HL-60 (cell line): ENCODE measurements around the gene GNLY.
A peak's percentile ranks its signal among the peaks of the same experiment; 100 is the strongest.

ENCODE experiments used
- DNase-seq, 2 experiments: peaks; one replicate each; pipeline ENCODE4 v3.0.0-alpha.2; 2010 to 2020; ENCODE audit warnings: low read depth in 1 of 2, low spot score in 1 of 2
- H3K27ac ChIP-seq: fragments of 250-450 bp; sonication (Bioruptor Pico); replicated peaks from 2 replicates; pipeline ENCODE4 v1.5.1; 2020; ENCODE audit warnings: mild to moderate bottlenecking, moderate library complexity
- H3K27me3 ChIP-seq: fragments of 250-450 bp; sonication (Bioruptor Pico); 2 replicates; pipeline ENCODE4 v1.5.1; 2021; ENCODE audit warnings: mild to moderate bottlenecking, moderate library complexity; ENCODE audit not compliant: insufficient read depth, poor library complexity, severe bottlenecking
- H3K4me3 ChIP-seq: replicated peaks from 2 replicates; pipeline ENCODE4 v1.5.1; 2011; ENCODE audit warnings: mild to moderate bottlenecking, control low read depth, low read length; ENCODE audit not compliant: insufficient read depth
- GABPA ChIP-seq: IDR thresholded peaks from 2 replicates; pipeline ENCODE4 v1.6.1; 2012; ENCODE audit warnings: low read depth
- POLR2AphosphoS5 ChIP-seq: IDR thresholded peaks from 2 replicates; pipeline ENCODE4 v1.6.1; 2012; ENCODE audit warnings: low read depth
- SPI1 ChIP-seq: IDR thresholded peaks from 2 replicates; pipeline ENCODE4 v1.6.1; 2012; ENCODE audit warnings: low read depth, mild to moderate bottlenecking, borderline replicate concordance
- TF ChIP-seq, protein P1 (sequence below): IDR thresholded peaks from 2 replicates; pipeline ENCODE4 v1.6.1; 2012; ENCODE audit warnings: low read depth; ENCODE audit not compliant: insufficient replicate concordance
- TF ChIP-seq, protein P2 (sequence below): IDR thresholded peaks from one replicate; pipeline ENCODE4 v1.5.1; 2011; ENCODE audit warnings: low read length, control low read depth, inconsistent platforms; ENCODE audit not compliant: insufficient read depth

GNLY gene

DNA sequence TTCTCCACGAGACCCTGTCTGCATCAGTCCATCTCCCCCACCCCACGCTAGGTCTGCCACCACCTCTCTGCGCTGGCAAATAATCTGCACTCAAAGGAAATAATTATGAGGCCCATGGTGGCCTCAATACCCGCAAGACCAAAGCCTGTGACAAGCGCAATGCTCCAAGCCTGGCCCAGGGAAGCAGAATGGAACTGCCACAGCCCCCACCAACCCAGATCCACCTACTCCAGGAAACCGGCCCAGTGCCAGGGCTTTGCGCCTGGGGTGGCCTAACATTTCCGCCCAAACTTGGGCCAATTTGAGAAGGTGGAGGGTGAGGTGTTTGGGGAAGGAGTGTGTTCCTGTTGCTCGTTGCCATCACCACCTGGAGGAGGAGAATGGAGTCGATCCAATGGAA lies 33.6 kb downstream of the GNLY start:
- no peak overlapping the region for H3K27ac ChIP-seq
- no peak for DNase-seq
- no peaks in the 10 kb centered on the region for H3K27me3 ChIP-seq
- H3K4me3 ChIP-seq = no peak overlapping the region
- no peak for TF ChIP-seq SPI1
- TF ChIP-seq, protein P1, sequence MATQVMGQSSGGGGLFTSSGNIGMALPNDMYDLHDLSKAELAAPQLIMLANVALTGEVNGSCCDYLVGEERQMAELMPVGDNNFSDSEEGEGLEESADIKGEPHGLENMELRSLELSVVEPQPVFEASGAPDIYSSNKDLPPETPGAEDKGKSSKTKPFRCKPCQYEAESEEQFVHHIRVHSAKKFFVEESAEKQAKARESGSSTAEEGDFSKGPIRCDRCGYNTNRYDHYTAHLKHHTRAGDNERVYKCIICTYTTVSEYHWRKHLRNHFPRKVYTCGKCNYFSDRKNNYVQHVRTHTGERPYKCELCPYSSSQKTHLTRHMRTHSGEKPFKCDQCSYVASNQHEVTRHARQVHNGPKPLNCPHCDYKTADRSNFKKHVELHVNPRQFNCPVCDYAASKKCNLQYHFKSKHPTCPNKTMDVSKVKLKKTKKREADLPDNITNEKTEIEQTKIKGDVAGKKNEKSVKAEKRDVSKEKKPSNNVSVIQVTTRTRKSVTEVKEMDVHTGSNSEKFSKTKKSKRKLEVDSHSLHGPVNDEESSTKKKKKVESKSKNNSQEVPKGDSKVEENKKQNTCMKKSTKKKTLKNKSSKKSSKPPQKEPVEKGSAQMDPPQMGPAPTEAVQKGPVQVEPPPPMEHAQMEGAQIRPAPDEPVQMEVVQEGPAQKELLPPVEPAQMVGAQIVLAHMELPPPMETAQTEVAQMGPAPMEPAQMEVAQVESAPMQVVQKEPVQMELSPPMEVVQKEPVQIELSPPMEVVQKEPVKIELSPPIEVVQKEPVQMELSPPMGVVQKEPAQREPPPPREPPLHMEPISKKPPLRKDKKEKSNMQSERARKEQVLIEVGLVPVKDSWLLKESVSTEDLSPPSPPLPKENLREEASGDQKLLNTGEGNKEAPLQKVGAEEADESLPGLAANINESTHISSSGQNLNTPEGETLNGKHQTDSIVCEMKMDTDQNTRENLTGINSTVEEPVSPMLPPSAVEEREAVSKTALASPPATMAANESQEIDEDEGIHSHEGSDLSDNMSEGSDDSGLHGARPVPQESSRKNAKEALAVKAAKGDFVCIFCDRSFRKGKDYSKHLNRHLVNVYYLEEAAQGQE = no peak
- TF ChIP-seq POLR2AphosphoS5 = no peak
- TF ChIP-seq GABPA = no peak
- TF ChIP-seq, protein P2, sequence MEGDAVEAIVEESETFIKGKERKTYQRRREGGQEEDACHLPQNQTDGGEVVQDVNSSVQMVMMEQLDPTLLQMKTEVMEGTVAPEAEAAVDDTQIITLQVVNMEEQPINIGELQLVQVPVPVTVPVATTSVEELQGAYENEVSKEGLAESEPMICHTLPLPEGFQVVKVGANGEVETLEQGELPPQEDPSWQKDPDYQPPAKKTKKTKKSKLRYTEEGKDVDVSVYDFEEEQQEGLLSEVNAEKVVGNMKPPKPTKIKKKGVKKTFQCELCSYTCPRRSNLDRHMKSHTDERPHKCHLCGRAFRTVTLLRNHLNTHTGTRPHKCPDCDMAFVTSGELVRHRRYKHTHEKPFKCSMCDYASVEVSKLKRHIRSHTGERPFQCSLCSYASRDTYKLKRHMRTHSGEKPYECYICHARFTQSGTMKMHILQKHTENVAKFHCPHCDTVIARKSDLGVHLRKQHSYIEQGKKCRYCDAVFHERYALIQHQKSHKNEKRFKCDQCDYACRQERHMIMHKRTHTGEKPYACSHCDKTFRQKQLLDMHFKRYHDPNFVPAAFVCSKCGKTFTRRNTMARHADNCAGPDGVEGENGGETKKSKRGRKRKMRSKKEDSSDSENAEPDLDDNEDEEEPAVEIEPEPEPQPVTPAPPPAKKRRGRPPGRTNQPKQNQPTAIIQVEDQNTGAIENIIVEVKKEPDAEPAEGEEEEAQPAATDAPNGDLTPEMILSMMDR = no peak

DNA sequence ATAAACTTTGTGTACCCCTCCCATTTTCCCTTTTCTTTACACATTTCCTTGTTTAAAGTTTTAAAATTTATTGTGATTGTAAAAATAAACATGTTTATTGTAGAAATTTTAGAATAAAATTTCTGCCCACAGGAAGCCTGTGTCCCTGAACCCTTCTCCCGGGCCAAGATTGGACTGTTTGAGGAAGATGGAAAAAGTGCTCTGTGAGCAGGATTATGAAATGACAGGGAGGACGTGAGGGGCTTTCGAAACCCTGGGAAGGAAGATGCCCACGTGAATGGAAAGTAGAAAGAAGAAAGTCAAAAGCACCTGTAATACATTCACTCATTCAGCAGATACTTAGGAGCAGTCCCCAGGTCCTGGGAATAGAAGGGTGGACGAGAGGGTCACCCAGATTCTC lies 34.2 kb downstream of the GNLY start:
- H3K27me3 ChIP-seq = no peaks in the 10 kb centered on the region
- H3K27ac ChIP-seq = peak overlapping the region; percentile 51
- no peak overlapping the region for H3K4me3 ChIP-seq
- TF ChIP-seq, protein P1 = no peak
- TF ChIP-seq SPI1 (no peak), GABPA (no peak), POLR2AphosphoS5 (no peak)
- TF ChIP-seq, protein P2 = no peak
- DNase-seq = peak in 1 of 2 experiments; percentile 29

DNA sequence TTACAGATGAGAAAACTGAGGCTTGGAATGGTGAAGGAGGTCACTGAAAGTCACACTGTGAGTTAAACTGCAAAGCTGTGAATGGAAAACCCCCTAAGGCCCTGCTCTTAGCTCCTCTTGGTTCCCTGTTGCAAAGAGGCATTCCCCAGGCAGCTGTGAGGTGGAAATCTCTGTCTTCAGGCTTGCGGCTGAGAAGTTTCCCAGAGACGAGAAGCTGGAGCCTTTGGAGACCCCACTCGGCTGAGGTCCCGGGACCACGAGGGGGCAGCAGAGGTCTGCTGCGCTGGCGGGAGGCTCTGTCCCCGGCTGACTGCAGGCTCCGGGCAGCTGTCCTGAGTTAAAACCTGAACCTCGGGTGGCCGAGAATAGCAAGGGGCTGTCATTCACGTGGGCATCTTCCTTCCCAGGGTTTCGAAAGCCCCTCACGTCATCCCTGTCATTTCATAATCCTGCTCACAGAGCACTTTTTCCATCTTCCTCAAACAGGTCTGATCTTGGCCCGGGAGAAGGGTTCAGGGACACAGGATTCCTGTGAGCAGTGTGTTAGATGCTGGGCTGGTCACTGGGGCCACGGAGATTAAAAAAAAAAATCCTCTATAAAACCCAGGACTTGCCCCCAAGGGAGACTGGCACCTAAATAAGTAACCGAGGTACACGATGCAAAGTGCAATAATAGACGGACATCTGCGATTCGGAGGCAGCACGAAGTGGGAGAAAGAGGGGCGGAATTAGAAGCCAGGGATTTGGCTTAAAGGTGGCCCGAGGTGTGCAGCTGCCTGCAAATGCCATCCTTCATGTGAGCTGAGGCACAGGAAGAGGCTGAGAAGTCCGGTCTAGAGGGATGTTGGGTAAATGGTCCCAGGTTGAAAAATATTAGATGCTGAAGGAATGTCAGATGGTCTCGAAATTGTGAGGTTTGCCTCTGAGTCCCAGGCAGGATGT lies 35.0 kb downstream of the GNLY start:
- TF ChIP-seq, protein P1 = peak; percentile 43
- TF ChIP-seq, protein P2 = peak; percentile 80
- TF ChIP-seq POLR2AphosphoS5 (0 out of 2 replicates have a peak, but pooled peaks have one; percentile 22), GABPA (no peak)
- peak; percentile 71 to 74 for DNase-seq
- Histone ChIP-seq H3K27me3 (no peaks in the 10 kb centered on the region), H3K27ac (peak overlapping the region; percentile 51), H3K4me3 (no peak overlapping the region)
